ENCODE measurements around the gene ACACA.
A peak's percentile ranks its signal among the peaks of the same experiment; 100 is the strongest.

The ACACA gene

DNA sequence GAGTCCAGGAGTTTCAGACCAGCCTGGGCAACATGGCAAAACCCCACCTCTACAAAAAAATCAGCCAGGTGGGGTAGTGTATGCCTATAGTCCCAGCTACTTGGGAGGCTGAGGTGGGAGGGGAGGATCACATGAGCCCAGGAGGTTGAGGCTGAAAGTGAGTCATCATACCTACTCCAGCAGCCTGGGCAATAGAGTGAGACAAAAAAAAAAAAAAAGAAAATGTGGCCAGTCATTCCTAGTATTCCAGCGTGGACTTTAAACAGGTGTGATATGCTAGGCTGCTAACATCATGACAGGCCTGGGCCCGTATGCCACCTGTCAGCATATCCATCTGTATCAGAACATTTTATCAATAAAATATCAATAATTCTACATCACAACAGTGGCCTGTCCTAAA, 314.6 kb downstream of the ACACA start:
- no peak overlapping the region for H3K27ac ChIP-seq (ENCODE audit: poor library complexity, severe bottlenecking)
- H3K4me3 ChIP-seq (ENCODE audit: severe bottlenecking), result no peak overlapping the region
- ATAC-seq (ENCODE audit: low read depth) (peak; percentile 27; the same call in 1 of the 3 replicates), DNase-seq (ENCODE audit: low spot score) (no peak)
- TF ChIP-seq, protein P1, sequence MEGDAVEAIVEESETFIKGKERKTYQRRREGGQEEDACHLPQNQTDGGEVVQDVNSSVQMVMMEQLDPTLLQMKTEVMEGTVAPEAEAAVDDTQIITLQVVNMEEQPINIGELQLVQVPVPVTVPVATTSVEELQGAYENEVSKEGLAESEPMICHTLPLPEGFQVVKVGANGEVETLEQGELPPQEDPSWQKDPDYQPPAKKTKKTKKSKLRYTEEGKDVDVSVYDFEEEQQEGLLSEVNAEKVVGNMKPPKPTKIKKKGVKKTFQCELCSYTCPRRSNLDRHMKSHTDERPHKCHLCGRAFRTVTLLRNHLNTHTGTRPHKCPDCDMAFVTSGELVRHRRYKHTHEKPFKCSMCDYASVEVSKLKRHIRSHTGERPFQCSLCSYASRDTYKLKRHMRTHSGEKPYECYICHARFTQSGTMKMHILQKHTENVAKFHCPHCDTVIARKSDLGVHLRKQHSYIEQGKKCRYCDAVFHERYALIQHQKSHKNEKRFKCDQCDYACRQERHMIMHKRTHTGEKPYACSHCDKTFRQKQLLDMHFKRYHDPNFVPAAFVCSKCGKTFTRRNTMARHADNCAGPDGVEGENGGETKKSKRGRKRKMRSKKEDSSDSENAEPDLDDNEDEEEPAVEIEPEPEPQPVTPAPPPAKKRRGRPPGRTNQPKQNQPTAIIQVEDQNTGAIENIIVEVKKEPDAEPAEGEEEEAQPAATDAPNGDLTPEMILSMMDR (IDR thresholded peaks at IDR 0.05; ENCODE audit: poor library complexity, severe bottlenecking), result no peak
- no peaks in the 10 kb centered on the region for H3K9me3 ChIP-seq (ENCODE audit: severe bottlenecking)
- H3K27me3 ChIP-seq (ENCODE audit: insufficient read depth, poor library complexity, severe bottlenecking), result no peaks in the 10 kb centered on the region
- H3K36me3 ChIP-seq (ENCODE audit: low read depth), result peaks cover 92% of the 10 kb centered on the region
- no peaks in the 10 kb centered on the region for H3K4me1 ChIP-seq (ENCODE audit: insufficient read depth, poor library complexity, severe bottlenecking)

DNA sequence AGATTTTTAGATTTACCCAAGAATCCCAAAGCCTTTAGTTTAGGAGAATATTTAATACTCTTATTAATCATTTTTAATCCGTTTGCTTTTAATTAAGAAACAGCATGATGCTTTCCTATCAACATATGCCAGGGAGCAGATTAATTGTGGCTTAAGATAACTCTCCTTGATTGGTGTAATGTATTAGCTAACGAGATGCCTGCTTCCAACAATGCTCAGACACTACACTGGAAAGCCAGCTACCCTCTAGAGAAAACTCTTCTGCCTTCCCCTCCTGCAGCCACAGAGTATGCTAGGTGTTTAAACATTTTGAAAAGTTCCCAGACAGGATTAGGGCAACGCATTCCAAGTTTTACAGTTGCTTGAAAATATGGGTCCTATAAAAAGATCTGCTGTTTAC, 315.7 kb downstream of the ACACA start:
- H3K27ac ChIP-seq (ENCODE audit: poor library complexity, severe bottlenecking), result no peak overlapping the region
- no peaks in the 10 kb centered on the region for H3K27me3 ChIP-seq (ENCODE audit: insufficient read depth, poor library complexity, severe bottlenecking)
- H3K4me1 ChIP-seq (ENCODE audit: insufficient read depth, poor library complexity, severe bottlenecking), result no peaks in the 10 kb centered on the region
- no peak overlapping the region for H3K4me3 ChIP-seq (ENCODE audit: severe bottlenecking)
- no peak for ATAC-seq (ENCODE audit: low read depth)
- no peaks in the 10 kb centered on the region for H3K9me3 ChIP-seq (ENCODE audit: severe bottlenecking)
- TF ChIP-seq, protein P1 (IDR thresholded peaks at IDR 0.05; ENCODE audit: poor library complexity, severe bottlenecking), result no peak
- DNase-seq (ENCODE audit: low spot score), result no peak
- H3K36me3 ChIP-seq (ENCODE audit: low read depth), result peaks cover 88% of the 10 kb centered on the region

DNA sequence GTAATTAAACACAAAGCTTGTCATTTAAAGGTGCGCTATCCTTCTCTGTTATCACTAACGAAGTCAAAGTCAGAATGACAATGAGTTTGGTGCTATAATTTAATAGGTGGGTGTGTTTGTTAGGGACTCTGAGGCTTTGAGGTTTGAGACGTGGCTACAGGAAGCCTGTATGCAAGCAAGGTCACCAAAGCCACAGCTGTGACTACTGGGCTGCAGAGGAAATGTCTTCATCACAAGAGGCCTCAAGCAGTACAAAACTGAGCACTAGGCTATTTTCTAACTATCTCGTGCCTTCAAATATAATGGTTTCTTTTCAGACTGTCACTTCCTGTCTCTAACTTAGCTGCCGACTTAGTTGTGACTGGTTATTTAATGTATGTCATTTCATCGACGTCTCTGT, 316.7 kb downstream of the ACACA start:
- H3K4me3 ChIP-seq (ENCODE audit: severe bottlenecking), result no peak overlapping the region
- TF ChIP-seq, protein P1 (IDR thresholded peaks at IDR 0.05; ENCODE audit: poor library complexity, severe bottlenecking), result no peak
- H3K4me1 ChIP-seq (ENCODE audit: insufficient read depth, poor library complexity, severe bottlenecking), result no peaks in the 10 kb centered on the region
- DNase-seq (ENCODE audit: low spot score) (no peak), ATAC-seq (ENCODE audit: low read depth) (no peak)
- H3K36me3 ChIP-seq (ENCODE audit: low read depth), result peaks cover 78% of the 10 kb centered on the region
- no peaks in the 10 kb centered on the region for H3K9me3 ChIP-seq (ENCODE audit: severe bottlenecking)
- H3K27me3 ChIP-seq (ENCODE audit: insufficient read depth, poor library complexity, severe bottlenecking), result no peaks in the 10 kb centered on the region
- H3K27ac ChIP-seq (ENCODE audit: poor library complexity, severe bottlenecking), result no peak overlapping the region

DNA sequence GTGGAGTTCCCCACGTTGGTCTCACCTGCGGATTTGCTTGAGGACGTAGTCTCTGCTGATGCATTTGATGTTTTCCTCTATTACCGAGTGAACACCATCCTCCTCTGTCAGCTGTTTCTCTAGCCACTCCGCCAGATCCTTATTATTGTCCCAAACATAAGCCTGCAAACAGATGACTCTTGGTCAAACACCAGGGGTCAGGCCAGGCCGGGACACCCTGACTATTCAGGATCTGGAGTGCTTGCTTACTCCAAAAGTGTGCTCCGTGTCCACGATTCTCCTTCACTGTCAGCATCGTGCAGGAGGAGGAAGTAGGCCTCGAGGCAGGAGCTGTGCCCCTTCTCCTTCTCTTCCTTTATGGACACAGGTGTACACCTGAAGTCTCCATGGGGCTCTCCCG, 317.7 kb downstream of the ACACA start:
- Histone ChIP-seq H3K27me3 (ENCODE audit: insufficient read depth, poor library complexity, severe bottlenecking) (no peaks in the 10 kb centered on the region), H3K4me1 (ENCODE audit: insufficient read depth, poor library complexity, severe bottlenecking) (no peaks in the 10 kb centered on the region), H3K27ac (ENCODE audit: poor library complexity, severe bottlenecking) (no peak overlapping the region), H3K4me3 (ENCODE audit: severe bottlenecking) (no peak overlapping the region), H3K9me3 (ENCODE audit: severe bottlenecking) (no peaks in the 10 kb centered on the region), H3K36me3 (ENCODE audit: low read depth) (peaks cover 67% of the 10 kb centered on the region)
- TF ChIP-seq, protein P1 (IDR thresholded peaks at IDR 0.05; ENCODE audit: poor library complexity, severe bottlenecking), result no peak
- ATAC-seq (ENCODE audit: low read depth) (no peak), DNase-seq (ENCODE audit: low spot score) (no peak)

DNA sequence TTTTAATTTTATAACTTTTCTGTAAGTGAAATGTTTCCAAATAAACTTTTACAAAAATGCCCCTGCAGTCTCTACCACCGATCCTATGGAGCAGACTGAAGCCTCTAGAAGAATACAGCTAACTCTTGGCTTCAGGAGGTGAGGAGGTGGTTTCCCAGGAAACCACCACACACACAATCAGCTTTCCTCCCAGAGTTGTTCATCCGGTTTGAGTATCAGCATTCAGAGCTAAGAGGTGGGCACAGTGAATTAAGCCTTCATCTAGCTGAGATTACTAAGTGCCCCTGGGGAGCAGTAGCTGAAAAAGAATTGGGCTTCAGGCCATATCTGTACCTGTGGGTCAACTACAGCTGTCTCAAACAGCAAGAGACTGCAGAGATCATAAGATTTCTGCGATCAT, 318.2 kb downstream of the ACACA start:
- Histone ChIP-seq H3K9me3 (ENCODE audit: severe bottlenecking) (no peaks in the 10 kb centered on the region), H3K27ac (ENCODE audit: poor library complexity, severe bottlenecking) (no peak overlapping the region), H3K4me3 (ENCODE audit: severe bottlenecking) (no peak overlapping the region), H3K36me3 (ENCODE audit: low read depth) (peaks cover 63% of the 10 kb centered on the region), H3K27me3 (ENCODE audit: insufficient read depth, poor library complexity, severe bottlenecking) (no peaks in the 10 kb centered on the region), H3K4me1 (ENCODE audit: insufficient read depth, poor library complexity, severe bottlenecking) (no peaks in the 10 kb centered on the region)
- TF ChIP-seq, protein P1 (IDR thresholded peaks at IDR 0.05; ENCODE audit: poor library complexity, severe bottlenecking), result no peak
- 0 out of 3 replicates have a peak, but pooled peaks have one; percentile 17 for ATAC-seq (ENCODE audit: low read depth)
- DNase-seq (ENCODE audit: low spot score), result no peak
